Measurements from ENCODE around the gene SH3BP5L. TPM values are rescaled to one million over a fixed set of nuclear protein-coding genes. Genes with fewer than 3 reads are reported as not detected.

SH3BP5L gene
- total and polyA plus RNA-seq, 7 donors: 13.7 to 23.5 (median 16.6) TPM

DNA sequence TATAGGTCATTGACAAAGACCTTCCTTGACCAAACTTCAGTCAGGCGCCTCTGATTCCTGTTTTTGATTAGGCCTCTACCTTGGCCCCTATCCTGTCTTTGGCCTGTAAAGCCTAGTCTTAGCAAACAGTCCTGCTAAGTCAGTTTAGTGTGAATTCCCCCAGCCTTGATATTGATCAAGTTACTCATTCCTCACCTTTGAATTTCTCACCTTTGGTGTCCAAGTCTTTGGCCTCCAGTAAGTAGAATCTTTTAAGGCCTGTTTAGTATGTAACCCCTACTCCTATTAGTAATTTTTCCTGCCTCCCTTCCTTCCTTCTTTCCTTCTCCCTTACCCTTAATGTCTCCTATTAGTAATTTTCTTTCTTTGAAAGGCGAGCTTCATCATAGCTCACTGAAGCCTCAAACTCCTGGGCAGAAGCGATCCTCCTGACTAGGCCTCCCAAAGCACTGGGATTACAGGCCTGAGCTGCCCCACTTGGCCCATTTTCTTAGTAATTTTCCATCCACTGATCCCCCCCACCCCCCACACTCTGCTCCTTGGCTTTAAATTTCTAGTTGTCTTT lies 46.2 kb upstream of the SH3BP5L start:
- Histone ChIP-seq H3K4me1 (peaks cover 0 to 7% (median 3%) of the 10 kb centered on the region in 4 donors), H3K36me3 (no peaks in the 10 kb centered on the region), H3K9me3 (no peaks in the 10 kb centered on the region), H3K27me3 (no peaks in the 10 kb centered on the region), H3K27ac (peak overlapping the region; percentile 93 to 96 (median 96)), H3K4me3 (no peak overlapping the region)
- TF ChIP-seq CTCF (IDR thresholded peaks at IDR 0.05): no peak
- no peak for TF ChIP-seq EP300 (IDR thresholded peaks at IDR 0.05)
- TF ChIP-seq POLR2A (IDR thresholded peaks at IDR 0.05): no peak
- no peak for TF ChIP-seq POLR2AphosphoS5 (IDR thresholded peaks at IDR 0.05)
- DNase-seq: no peak
- intact Hi-C loops (cut with DNase I): loop anchor here (2.0 kb wide), 1 partner anchor 13 kb away; the partner anchor contains the start of gene ZNF692
- WGBS, 2 donors: 98% methylated on average over 3 of the region's 3 CpGs

DNA sequence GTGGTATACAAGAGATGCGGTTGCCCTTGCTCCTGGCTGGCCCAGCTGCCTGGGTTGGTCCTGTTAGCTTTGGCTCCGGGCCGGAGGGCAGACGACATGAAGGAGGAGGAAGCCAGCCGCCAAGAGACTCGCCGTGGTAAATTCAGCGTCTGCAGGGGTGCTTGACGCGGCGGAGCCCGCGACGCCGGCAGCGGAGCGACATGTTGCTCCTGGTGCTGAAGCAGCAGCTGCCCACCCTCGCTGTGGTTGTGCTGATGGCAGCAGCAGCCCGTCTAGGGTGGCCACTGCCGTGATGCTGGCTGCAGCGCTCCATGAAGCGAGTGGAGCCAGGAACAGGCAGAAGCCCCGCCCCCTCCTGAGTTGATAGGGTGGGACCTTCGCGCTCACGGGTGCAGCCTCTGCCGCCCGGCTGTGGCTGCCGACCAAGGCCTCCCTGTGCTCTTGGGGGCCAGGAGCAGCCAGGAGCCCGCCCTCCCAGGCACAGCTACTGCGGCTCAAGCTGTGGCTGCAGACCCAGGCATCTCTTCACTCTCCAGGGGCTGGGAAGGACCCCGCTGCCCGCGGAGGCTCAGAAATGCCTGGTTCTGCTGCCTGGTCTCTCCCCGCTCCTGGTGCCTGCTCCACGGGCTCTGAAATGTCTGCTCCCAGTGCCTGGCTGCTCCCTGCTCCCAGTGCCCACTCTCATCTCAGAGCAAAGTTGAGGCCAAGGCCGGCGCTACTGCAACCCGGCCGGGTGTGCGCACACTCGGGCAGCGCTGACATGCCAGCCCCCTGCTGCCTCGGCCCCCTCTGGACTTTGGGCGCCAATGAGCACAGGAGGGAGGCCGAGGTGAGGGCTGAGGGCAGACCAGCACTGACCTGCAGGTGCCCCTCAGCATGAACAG lies 37.5 kb upstream of the SH3BP5L start:
- H3K9me3 ChIP-seq: no peaks in the 10 kb centered on the region
- peak overlapping the region; percentile 38 to 59 (median 54) for H3K4me3 ChIP-seq
- peak; percentile 96 for DNase-seq
- TF ChIP-seq CTCF (IDR thresholded peaks at IDR 0.05) (no peak), POLR2A (IDR thresholded peaks at IDR 0.05) (peak in 1 of 2 donors; percentile 50), POLR2AphosphoS5 (IDR thresholded peaks at IDR 0.05) (peak; percentile 23 to 58 (median 53))
- H3K4me1 ChIP-seq: peaks cover 0 to 28% (median 20%) of the 10 kb centered on the region in 4 donors
- 13 to 18% methylated on average over 46 of the region's 46 CpGs for WGBS, 2 donors
- H3K36me3 ChIP-seq: no peaks in the 10 kb centered on the region
- intact Hi-C loops (cut with DNase I): no loop called here
- no peaks in the 10 kb centered on the region for H3K27me3 ChIP-seq
- peak overlapping the region; percentile 62 to 77 (median 74) for H3K27ac ChIP-seq

GRCh38 chr1:248862695-248862997 lies 36.9 kb upstream of the SH3BP5L start:
- peak; percentile 48 for DNase-seq
- Histone ChIP-seq H3K27me3 (no peaks in the 10 kb centered on the region), H3K36me3 (no peaks in the 10 kb centered on the region), H3K4me1 (peaks cover 0 to 34% (median 26%) of the 10 kb centered on the region in 4 donors), H3K4me3 (peak overlapping the region; percentile 38 to 59 (median 54)), H3K9me3 (no peaks in the 10 kb centered on the region), H3K27ac (peak overlapping the region; percentile 62 to 77 (median 74))
- intact Hi-C loops (cut with DNase I): no loop called here
- WGBS, 2 donors: 4 to 12% methylated on average over 4 of the region's 4 CpGs
- no peak for TF ChIP-seq POLR2A (IDR thresholded peaks at IDR 0.05)
- no peak for TF ChIP-seq CTCF (IDR thresholded peaks at IDR 0.05)
- TF ChIP-seq EP300 (IDR thresholded peaks at IDR 0.05): no peak
- TF ChIP-seq POLR2AphosphoS5 (IDR thresholded peaks at IDR 0.05): no peak

- 95 to 97% methylated on average over 2 of the region's 2 CpGs for WGBS, 2 donors
- intact Hi-C loops (cut with DNase I): no loop called here
- TF ChIP-seq POLR2AphosphoS5 (IDR thresholded peaks at IDR 0.05): no peak
- TF ChIP-seq CTCF (IDR thresholded peaks at IDR 0.05): no peak
Measured at GRCh38 chr1:248861616-248862015, 35.9 kb upstream of the SH3BP5L start.

More at GRCh38 chr1:248861616-248862015, 35.9 kb upstream of the SH3BP5L start:
- no peaks in the 10 kb centered on the region for H3K27me3 ChIP-seq
- no peaks in the 10 kb centered on the region for H3K9me3 ChIP-seq
- no peak overlapping the region for H3K27ac ChIP-seq
- H3K4me3 ChIP-seq: no peak overlapping the region
- no peak for DNase-seq
- peaks cover 0 to 43% (median 32%) of the 10 kb centered on the region in 4 donors for H3K4me1 ChIP-seq
- H3K36me3 ChIP-seq: no peaks in the 10 kb centered on the region
